Measurements from ENCODE around the gene COL23A1.

DNA sequence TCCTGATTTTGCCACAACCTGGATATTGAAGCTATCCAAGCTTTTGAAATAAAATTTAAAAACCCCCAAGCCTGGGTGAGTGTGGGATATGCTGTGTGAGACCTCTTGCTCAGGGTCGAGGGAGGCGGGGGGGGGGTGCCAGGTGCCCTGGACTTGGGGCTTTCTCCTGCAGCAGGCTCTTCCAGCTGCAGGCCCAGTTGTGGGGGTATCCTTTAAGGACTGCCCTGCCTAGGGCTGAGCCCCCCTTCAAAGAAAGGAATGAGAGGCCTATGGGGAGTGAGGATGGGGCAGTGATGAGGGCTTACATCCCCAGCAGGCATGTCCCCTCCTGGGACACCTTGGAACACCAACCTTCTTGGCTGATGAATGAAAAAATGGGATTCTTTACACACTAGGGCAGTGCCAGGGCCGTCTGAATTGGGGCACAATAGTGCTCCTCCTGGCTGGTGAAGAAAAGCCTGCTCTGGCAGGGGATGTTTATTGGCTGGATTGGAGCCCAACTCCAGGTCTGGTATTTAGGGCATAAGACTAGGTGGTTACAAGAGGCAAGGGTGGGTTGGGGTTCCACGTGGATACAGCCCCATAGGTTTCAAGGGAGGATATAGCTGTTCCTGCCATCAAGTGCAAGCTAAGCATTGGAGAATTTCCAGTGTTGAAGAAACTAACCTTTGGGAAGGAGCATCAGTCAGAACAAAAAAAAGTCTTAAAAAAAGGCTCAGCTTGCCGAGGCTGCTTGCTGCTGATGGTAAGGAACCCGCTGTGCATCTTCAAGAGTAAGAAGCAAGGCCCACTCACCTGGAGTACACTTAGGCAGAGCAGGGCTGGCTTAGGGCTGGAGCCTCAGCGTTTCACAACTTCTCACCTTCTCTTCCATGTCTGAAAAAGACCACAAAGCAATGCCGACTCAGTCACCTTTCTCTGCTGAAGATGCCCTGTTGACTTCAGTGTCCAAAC, 378.8 kb downstream of the COL23A1 start:
- TF ChIP-seq, protein P1, sequence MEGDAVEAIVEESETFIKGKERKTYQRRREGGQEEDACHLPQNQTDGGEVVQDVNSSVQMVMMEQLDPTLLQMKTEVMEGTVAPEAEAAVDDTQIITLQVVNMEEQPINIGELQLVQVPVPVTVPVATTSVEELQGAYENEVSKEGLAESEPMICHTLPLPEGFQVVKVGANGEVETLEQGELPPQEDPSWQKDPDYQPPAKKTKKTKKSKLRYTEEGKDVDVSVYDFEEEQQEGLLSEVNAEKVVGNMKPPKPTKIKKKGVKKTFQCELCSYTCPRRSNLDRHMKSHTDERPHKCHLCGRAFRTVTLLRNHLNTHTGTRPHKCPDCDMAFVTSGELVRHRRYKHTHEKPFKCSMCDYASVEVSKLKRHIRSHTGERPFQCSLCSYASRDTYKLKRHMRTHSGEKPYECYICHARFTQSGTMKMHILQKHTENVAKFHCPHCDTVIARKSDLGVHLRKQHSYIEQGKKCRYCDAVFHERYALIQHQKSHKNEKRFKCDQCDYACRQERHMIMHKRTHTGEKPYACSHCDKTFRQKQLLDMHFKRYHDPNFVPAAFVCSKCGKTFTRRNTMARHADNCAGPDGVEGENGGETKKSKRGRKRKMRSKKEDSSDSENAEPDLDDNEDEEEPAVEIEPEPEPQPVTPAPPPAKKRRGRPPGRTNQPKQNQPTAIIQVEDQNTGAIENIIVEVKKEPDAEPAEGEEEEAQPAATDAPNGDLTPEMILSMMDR (optimal IDR thresholded peaks at IDR 0.05 in 1 of 3, IDR thresholded peaks at IDR 0.05 in 1 of 3, conservative IDR thresholded peaks at IDR 0.05 in 1 of 3; ENCODE audit: extremely low read depth in 1 of 3, insufficient read depth in 2 of 3, low read length in 3 of 3), result no peak
- no peak for TF ChIP-seq EZH2 (IDR thresholded peaks at IDR 0.05; ENCODE audit: low read length)
